HL-60 (cell line): ENCODE results near the gene SLC10A3.

Source experiments
- DNase-seq, 2 experiments: peaks; one replicate each; pipeline ENCODE4 v3.0.0-alpha.2; 2010 to 2020; ENCODE audit warnings: low read depth in 1 of 2, low spot score in 1 of 2
- H3K27ac ChIP-seq: fragments of 250-450 bp; sonication (Bioruptor Pico); replicated peaks from 2 replicates; pipeline ENCODE4 v1.5.1; 2020; ENCODE audit warnings: mild to moderate bottlenecking, moderate library complexity
- H3K27me3 ChIP-seq: fragments of 250-450 bp; sonication (Bioruptor Pico); 2 replicates; pipeline ENCODE4 v1.5.1; 2021; ENCODE audit warnings: mild to moderate bottlenecking, moderate library complexity; ENCODE audit not compliant: insufficient read depth, poor library complexity, severe bottlenecking
- H3K4me3 ChIP-seq: replicated peaks from 2 replicates; pipeline ENCODE4 v1.5.1; 2011; ENCODE audit warnings: mild to moderate bottlenecking, control low read depth, low read length; ENCODE audit not compliant: insufficient read depth
- CTCF ChIP-seq: IDR thresholded peaks from one replicate; pipeline ENCODE4 v1.5.1; 2011; ENCODE audit warnings: low read length, control low read depth, inconsistent platforms; ENCODE audit not compliant: insufficient read depth
- GABPA ChIP-seq: IDR thresholded peaks from 2 replicates; pipeline ENCODE4 v1.6.1; 2012; ENCODE audit warnings: low read depth
- POLR2AphosphoS5 ChIP-seq: IDR thresholded peaks from 2 replicates; pipeline ENCODE4 v1.6.1; 2012; ENCODE audit warnings: low read depth
- REST ChIP-seq: IDR thresholded peaks from 2 replicates; pipeline ENCODE4 v1.6.1; 2012; ENCODE audit warnings: low read depth; ENCODE audit not compliant: insufficient replicate concordance
- SPI1 ChIP-seq: IDR thresholded peaks from 2 replicates; pipeline ENCODE4 v1.6.1; 2012; ENCODE audit warnings: low read depth, mild to moderate bottlenecking, borderline replicate concordance

SLC10A3 gene

GRCh38 chrX:154462396-154462795 is 28.0 kb downstream of the SLC10A3 start:
- no peak overlapping the region for H3K4me3 ChIP-seq
- TF ChIP-seq GABPA (no peak), CTCF (no peak), REST (no peak), SPI1 (no peak), POLR2AphosphoS5 (no peak)
- H3K27me3 ChIP-seq, result peaks cover 4% of the 10 kb centered on the region
- no peak for DNase-seq
- no peak overlapping the region for H3K27ac ChIP-seq

GRCh38 chrX:154460326-154460725 is 30.1 kb downstream of the SLC10A3 start:
- Histone ChIP-seq H3K4me3 (no peak overlapping the region), H3K27ac (no peak overlapping the region), H3K27me3 (peaks cover 4% of the 10 kb centered on the region)
- no peak for DNase-seq
- TF ChIP-seq REST, result no peak
- TF ChIP-seq GABPA, result no peak
- no peak for TF ChIP-seq POLR2AphosphoS5
- TF ChIP-seq SPI1, result no peak
- no peak for TF ChIP-seq CTCF

GRCh38 chrX:154459832-154460231 is 30.6 kb downstream of the SLC10A3 start:
- no peak overlapping the region for H3K4me3 ChIP-seq
- H3K27ac ChIP-seq, result no peak overlapping the region
- peaks cover 4% of the 10 kb centered on the region for H3K27me3 ChIP-seq
- TF ChIP-seq CTCF, result no peak
- DNase-seq, result no peak

DNA sequence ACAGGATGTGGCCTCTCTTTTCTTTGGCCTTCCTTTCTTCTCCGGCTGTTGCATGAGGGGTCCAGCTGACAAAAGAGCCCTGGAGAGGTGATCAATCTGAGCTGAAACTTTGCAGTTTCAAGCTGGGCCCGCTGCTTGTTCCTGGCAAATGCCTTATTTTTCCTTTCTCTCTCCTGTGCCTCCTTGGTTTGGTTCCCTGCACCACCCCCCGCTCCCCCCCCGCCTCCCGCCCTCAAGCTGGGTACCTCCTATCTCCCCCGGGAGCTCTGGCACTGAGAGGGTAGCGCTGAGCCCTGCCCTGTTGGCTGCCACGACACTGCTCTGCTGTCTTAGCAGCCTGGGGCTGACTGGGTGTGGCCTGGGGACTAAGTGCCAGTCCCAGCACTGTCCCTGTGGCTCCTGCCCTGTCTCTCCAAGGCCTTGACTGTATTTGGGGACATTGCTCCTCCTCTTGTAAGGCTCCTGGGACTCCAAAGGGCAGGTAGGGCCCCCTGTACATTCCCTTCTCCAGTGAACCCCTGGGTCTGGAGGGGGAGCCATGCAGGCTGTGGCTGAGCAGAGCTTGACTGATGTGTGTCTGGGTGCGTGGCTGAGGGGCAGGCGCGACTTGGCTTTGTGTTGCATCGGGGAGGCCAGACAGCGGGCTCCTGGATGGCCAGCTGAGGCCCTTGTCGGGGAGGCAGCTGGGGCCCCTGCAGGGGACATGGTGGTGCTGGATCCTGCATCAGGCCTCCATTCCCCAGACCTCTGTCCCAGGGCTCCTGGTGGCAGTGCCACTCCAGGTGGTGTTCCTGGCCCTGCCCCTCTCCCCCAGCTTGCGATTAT is 31.3 kb downstream of the SLC10A3 start:
- Histone ChIP-seq H3K27ac (no peak overlapping the region), H3K27me3 (peaks cover 4% of the 10 kb centered on the region), H3K4me3 (no peak overlapping the region)
- no peak for DNase-seq
- TF ChIP-seq GABPA (no peak), CTCF (no peak), REST (no peak), SPI1 (no peak), POLR2AphosphoS5 (no peak)
